RCC 7860 (cell line): ENCODE measurements around the gene CFAP119.
"Not testable (repeated sequence)": the region's sequence is repeated elsewhere in the genome, so short reads cannot be mapped to it uniquely, and the experiment has no call there.

ENCODE experiments used
- DNase-seq: peaks from one replicate; pipeline ENCODE4 v3.0.0-alpha.2; 2015; ENCODE audit warnings: low spot score
- FAIRE-seq: peaks from 2 replicates; lab custom pipeline; 2012; peaks lifted over from hg19 to GRCh38; lab: Jason Lieb, UNC

Gene CFAP119

GRCh38 chr16:30761928-30762902, at the start of gene CFAP119, which contains the start of gene RNF40:
TSS of gene CFAP119 (minus strand) at chr16:30762062. CDS start at chr16:30761748, 314 bp downstream.
TSS of gene RNF40 (plus strand) at chr16:30762322. CDS start at chr16:30762546, 224 bp downstream.
- peak; percentile 96 for DNase-seq
- FAIRE-seq: peak; percentile 90

- FAIRE-seq, DNase-seq: not testable (repeated sequence)
Observed at GRCh38 chr16:30809675-30810074, 47.8 kb upstream of the CFAP119 start.

- not testable (repeated sequence) for DNase-seq, FAIRE-seq
Observed at GRCh38 chr16:30808890-30809426, 47.1 kb upstream of the CFAP119 start.

GRCh38 chr16:30808146-30808545, 46.3 kb upstream of the CFAP119 start:
- no peak for FAIRE-seq
- no peak for DNase-seq

GRCh38 chr16:30805370-30806169, 43.7 kb upstream of the CFAP119 start:
- peak; percentile 58 for DNase-seq
- no peak for FAIRE-seq

GRCh38 chr16:30805056-30805369, 43.2 kb upstream of the CFAP119 start:
- no peak for DNase-seq
- no peak for FAIRE-seq

GRCh38 chr16:30802936-30803335, 41.1 kb upstream of the CFAP119 start:
- no peak for DNase-seq
- no peak for FAIRE-seq

GRCh38 chr16:30797670-30798309, 35.9 kb upstream of the CFAP119 start:
- DNase-seq (no peak), FAIRE-seq (no peak)

- no peak for DNase-seq
- FAIRE-seq: no peak
Observed at GRCh38 chr16:30794634-30795033, 32.8 kb upstream of the CFAP119 start.

- DNase-seq (no peak), FAIRE-seq (no peak)
Observed at GRCh38 chr16:30793508-30794069, 31.7 kb upstream of the CFAP119 start.

GRCh38 chr16:30787613-30788378, 25.9 kb upstream of the CFAP119 start:
- FAIRE-seq (no peak), DNase-seq (no peak)

GRCh38 chr16:30786936-30787612, 25.2 kb upstream of the CFAP119 start, which contains the start of gene ZNF629:
TSS of gene ZNF629 (minus strand) at chr16:30787205. CDS start at chr16:30784482, 2,723 bp downstream.
- FAIRE-seq (no peak), DNase-seq (peak; percentile 33)

- FAIRE-seq (no peak), DNase-seq (peak; percentile 42)
Observed at GRCh38 chr16:30786115-30786935, 24.5 kb upstream of the CFAP119 start.

- no peak for FAIRE-seq
- no peak for DNase-seq
Observed at GRCh38 chr16:30785126-30786106, 23.6 kb upstream of the CFAP119 start.

- FAIRE-seq (no peak), DNase-seq (no peak)
Observed at GRCh38 chr16:30784215-30784614, 22.4 kb upstream of the CFAP119 start.

GRCh38 chr16:30783280-30784109, 21.6 kb upstream of the CFAP119 start:
- no peak for DNase-seq
- FAIRE-seq: no peak
